ENCODE results near the gene DRGX. TPM values are rescaled to one million over a fixed set of nuclear protein-coding genes. Genes with fewer than 3 reads are reported as not detected.

The DRGX gene
- total and polyA plus RNA-seq, 2 donors (not counting 3 experiments of a cell fraction or from before 2014, with no cell fraction given): not detected

GRCh38 chr10:49414496-49414895, 18.6 kb upstream of the DRGX start:
- dilution Hi-C loops (cut with MboI; ENCODE audit: extremely low pct_ligation_motif_present, low sequenced_read_pairs) (no loop called here), intact Hi-C loops (cut with micrococcal nuclease) (no loop called here)
- Histone ChIP-seq H3K27ac (ENCODE audit: insufficient read depth, low read depth, low read length) (no peak overlapping the region), H3K4me3 (replicated peaks in 1 of 3; ENCODE audit: insufficient read depth in 1 of 3, low read depth in 1 of 3, low read length in 3 of 3) (no peak overlapping the region), H2AFZ (ENCODE audit: low read depth, low read length) (no peak overlapping the region), H3K9ac (replicated peaks; ENCODE audit: extremely low read depth, insufficient read depth, low read length) (no peak overlapping the region), H3K4me2 (ENCODE audit: insufficient read depth, low read length) (no peak overlapping the region), H3K4me1 (ENCODE audit: control insufficient read depth, extremely low read depth, insufficient read depth, low read length) (no peaks in the 10 kb centered on the region), H3K79me2 (ENCODE audit: control insufficient read depth, insufficient read depth, low read length) (no peaks in the 10 kb centered on the region), H3K36me3 (ENCODE audit: control insufficient read depth in 2 of 2, extremely low read depth in 1 of 2, insufficient read depth in 2 of 2, low read length in 2 of 2) (no peaks in the 10 kb centered on the region), H3K9me3 (replicated peaks; ENCODE audit: control insufficient read depth, insufficient read depth, low read length) (no peaks in the 10 kb centered on the region), H4K20me1 (replicated peaks; ENCODE audit: control insufficient read depth, extremely low read depth, insufficient read depth, low read length) (no peaks in the 10 kb centered on the region), H3K9me1 (replicated peaks; ENCODE audit: control insufficient read depth, extremely low read depth, insufficient read depth, low read length) (no peaks in the 10 kb centered on the region), H3K27me3 (ENCODE audit: control insufficient read depth in 2 of 2, insufficient read depth in 2 of 2, low read length in 2 of 2) (peaks cover 0 to 3% of the 10 kb centered on the region in 2 experiments)
- FAIRE-seq: no peak
- POLR2A ChIA-PET: no interaction called here
- no peak for TF ChIP-seq JUN (IDR thresholded peaks at IDR 0.05; ENCODE audit: borderline replicate concordance, insufficient read depth, insufficient read length, low read depth)
- no peak for TF ChIP-seq CTCF (IDR thresholded peaks at IDR 0.05; ENCODE audit: extremely low read depth in 1 of 2, insufficient read depth in 1 of 2, low read depth in 1 of 2, low read length in 2 of 2)
- TF ChIP-seq FOS (IDR thresholded peaks at IDR 0.05; ENCODE audit: borderline replicate concordance, insufficient read depth, low read length): no peak
- no peak for TF ChIP-seq EZH2 (IDR thresholded peaks at IDR 0.05; ENCODE audit: borderline replicate concordance, low read depth, low read length, severe bottlenecking)
- TF ChIP-seq POLR2A (IDR thresholded peaks at IDR 0.05; ENCODE audit: low read depth, low read length): no peak
- TF ChIP-seq POLR2AphosphoS5 (IDR thresholded peaks at IDR 0.05; ENCODE audit: insufficient read depth, low read depth, low read length): no peak
- no peak for TF ChIP-seq GATA2 (IDR thresholded peaks at IDR 0.05; ENCODE audit: insufficient read depth, insufficient read length, low read depth, low read length)
- TF ChIP-seq MAX (IDR thresholded peaks at IDR 0.05; ENCODE audit: insufficient read depth, insufficient read length): no peak
- TF ChIP-seq MYC (IDR thresholded peaks at IDR 0.05; ENCODE audit: low read depth, low read length): no peak
- DNase-seq (ENCODE audit: low read depth, low spot score): no peak
- no TSS peak for BruUV-seq (replicated peaks)
- CTCF ChIA-PET: no interaction called here

Data from endothelial cell of umbilical vein (primary cell).